ENCODE results near the gene CHMP1A.

- TF ChIP-seq ZNF274 (IDR thresholded peaks at IDR 0.05; ENCODE audit: low read depth, low read length) (no peak), YY1 (IDR thresholded peaks at IDR 0.05; ENCODE audit: insufficient read depth, insufficient read length) (no peak), SUZ12 (IDR thresholded peaks at IDR 0.05; ENCODE audit: extremely low read depth, insufficient read depth, insufficient read length) (no peak)
Observed at GRCh38 chr16:89695086-89695874, 37.8 kb upstream of the CHMP1A start.
